Fibroblast of skin of scalp (primary cell): ENCODE measurements around the gene EWSR1.

Experiments
- DNase-seq: peaks from one replicate; pipeline ENCODE4 v3.0.0-alpha.2; 2013

Gene EWSR1

GRCh38 chr22:29251265-29251664 is 16.8 kb upstream of the EWSR1 start:
- no peak for DNase-seq

GRCh38 chr22:29251981-29252911 is 15.8 kb upstream of the EWSR1 start:
- DNase-seq = no peak

- no peak for DNase-seq
These were observed 14.3 kb upstream of the EWSR1 start for GRCh38 chr22:29253561-29254285.

GRCh38 chr22:29254286-29254660 is 13.8 kb upstream of the EWSR1 start:
- DNase-seq = no peak

- DNase-seq = no peak
These were observed 12.9 kb upstream of the EWSR1 start for GRCh38 chr22:29255064-29255621.

DNA sequence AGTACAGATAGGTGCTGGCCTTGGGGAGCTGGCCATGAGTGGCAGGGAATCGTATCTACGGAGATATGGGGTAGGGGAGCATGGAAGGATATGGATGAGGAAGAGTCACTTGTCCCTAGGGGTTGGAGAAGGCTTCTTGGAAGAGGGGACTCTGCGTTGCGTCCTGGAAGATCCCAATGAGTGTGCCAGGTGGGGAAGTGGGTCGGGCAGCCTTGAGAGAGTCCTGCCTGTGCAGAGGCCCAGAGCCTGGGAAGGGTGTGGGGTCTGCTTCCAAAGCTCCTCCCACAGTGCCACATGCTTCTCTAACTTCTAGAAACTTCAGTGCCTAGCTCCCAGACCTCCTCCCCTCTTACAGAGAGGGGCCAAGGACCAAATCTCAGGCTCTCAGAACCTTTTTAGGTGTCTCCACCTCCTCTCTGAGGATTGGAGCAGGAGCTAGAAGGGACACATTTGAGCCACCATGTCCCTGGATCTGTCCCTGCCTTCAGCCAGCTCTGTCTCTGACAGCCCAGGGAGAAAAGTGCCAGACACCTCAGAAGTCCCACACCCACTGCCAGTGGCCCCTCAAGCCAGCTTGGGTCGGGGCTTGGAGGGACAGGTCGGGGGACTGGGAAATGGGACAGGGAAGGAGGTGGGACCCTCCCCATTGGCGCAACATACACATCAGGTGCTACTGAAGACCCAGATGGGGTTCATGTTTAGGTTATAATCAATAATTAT is 11.3 kb upstream of the EWSR1 start:
- DNase-seq = no peak

DNA sequence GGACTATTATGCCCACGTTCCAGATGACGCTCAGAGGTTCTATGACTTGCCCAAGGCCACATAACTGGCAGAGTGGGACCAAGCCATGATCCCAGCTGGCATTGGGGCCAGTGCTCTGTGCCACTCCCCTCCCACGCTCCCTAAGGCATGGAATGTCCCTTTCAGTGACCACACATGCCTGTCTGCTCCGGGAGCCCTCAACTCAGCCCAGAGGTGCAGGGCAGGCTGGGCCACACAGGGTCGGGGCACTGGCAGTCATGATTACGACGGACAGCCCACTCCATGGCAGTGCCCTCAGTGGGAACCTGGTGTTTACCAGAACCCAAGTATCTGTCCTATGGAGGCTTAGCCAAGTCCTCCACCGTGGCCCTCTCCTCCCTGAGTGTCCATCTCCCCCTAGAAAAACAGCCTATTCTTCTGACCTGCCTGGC is 10.3 kb upstream of the EWSR1 start:
- DNase-seq = no peak

DNA sequence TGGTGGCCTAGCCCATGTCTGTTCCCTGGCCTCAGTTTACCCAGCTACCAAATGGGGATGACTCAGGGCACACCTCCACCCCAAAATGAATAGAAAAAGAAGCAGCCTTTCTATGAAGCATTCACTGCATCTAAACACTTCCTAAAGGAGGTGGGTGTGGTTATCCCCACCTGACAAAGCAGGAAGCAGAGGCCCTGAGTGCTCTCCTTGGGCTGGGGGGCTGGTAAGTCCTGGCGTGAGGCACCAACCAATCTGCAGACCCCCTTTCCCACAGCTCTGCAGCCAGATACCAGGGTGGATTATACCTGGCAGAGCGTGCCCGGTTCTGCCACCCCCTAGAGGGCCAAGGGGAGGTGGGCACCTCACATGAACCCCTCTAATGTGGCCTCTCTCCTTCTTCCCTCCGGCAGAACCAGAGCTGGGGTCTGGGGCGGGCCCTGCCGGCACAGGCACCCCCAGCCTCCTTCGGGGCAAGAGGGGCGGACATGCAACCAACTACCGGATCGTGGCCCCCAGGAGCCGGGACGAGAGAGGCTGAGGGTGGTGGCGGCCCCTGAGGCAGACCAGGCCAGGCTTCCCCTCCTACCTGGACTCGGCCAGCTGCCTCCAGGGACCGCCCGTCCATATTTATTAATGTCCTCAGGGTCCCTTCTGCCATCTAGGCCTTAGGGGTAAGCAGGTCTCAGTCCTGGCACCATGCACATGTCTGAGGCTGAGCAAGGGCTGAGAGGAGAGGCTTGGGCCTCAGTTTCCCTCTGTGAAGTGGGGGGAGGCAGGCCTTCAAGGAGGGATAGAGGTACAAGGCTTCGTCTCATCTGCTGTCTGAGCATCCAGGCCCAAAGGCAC is 9.4 kb upstream of the EWSR1 start:
- no peak for DNase-seq

DNA sequence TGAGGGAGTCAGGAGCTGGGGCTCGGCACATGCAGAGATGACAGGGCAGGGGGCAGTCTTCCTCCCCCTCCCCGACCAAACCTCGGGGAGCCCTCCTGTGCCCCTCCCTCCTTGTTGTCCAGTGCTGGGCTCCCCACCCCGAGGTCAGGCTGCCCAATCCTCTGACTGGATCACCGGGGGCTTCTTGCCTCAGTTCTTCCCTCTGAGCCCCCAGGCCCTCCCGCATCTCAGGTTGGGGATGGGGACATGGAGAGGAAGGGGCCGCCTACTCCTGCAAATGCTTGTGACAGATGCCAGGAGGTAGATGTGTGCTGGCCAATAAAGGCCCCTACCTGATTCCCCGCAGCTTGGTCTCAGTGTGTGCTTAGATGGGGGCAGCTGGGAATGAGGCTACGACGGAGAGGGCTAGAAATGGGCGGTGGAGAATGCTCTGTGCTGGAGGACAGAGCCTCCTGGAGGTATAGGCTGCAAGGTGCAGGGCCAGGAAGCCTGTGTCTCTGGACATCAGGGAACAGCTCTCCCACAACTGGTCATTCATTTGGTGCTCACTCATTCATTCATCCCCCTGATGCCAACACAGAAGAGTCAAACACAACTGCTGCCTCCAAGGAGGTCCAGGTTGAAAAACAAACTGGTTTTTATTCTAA is 8.7 kb upstream of the EWSR1 start:
- no peak for DNase-seq

DNA sequence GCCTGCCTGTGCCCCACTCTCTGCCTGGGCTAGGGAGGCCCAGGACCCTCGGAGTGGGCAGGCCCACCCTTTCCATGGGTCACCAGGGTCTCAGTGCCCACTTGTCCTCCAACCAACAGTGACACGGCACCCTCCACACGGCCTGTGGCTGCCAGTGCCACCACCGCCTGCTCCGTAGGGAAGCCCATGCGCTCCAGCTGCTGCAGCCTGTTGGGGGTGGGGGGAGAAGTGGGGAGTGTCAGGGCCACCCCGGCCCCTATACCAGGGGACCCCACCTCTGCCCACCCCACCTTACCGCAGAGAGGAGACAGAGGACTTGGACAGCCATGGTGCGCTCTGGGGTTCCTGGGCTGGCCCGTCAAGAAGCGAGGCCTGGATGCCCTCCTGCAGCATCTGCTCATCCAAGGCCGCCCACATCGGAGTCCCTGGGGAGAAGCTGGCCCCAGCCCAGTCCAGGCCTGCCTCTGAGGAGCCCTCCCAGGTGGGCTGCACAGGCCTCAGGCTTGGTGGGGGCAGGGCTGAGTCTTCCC is 8.0 kb upstream of the EWSR1 start:
- DNase-seq = no peak

DNA sequence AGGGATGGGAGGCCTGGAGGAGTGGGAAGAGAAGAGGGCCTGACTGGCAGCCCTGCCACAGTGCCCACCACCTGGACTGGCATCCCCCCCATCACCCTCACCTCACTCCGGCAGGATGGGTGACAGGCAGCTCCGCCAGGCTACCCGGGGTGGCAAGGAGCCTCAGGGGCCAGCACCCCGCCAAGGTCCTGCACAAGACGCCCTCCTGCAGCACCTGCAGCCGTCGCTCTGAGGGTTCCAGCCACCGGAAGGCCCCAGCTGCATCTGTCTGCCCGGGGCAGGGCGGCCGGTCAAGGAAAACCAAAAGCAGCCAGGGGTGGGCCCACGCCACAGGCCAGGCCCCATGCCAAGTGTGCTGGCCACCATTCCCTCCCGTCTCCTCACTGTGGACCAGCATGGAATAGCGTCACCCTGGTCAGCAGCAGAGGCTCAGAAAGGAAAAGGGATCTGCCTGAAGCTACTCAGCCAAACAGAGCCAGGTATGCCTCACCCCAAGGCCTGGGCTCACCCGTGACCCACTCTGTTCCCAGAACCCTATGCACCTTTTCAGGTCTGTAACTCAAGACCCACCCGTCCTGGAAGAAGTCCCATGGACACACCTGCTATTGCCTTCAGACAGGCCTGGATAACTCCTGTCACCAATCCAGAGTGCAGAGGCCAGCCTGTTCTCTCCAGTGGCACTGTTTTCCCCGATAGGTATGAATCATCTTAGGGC is 7.3 kb upstream of the EWSR1 start:
- DNase-seq = no peak

DNA sequence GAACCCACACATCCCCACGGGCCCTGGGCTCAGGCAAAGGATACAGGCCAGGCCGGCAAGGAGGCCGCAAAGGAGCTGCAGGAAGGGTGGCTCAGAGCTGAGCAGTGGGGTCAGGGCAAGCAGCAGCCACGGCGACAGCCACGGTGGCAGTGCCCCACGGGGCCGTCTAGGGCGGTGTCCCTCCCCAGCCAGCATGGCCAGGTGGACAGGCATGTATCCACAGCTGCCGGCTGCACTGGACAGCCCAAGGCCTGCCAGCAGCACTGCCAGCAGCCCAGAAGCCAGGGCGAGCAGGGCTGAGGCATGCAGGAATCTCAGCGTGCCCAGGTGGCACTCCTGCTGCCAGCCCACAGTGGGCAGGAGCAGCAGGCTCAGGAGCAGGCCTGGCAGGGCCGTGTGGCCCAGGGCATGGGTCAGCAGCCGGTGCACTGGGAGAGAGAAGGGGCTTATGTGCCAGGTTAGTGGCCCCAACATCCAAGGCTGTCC is 4.2 kb upstream of the EWSR1 start:
- DNase-seq = no peak

DNA sequence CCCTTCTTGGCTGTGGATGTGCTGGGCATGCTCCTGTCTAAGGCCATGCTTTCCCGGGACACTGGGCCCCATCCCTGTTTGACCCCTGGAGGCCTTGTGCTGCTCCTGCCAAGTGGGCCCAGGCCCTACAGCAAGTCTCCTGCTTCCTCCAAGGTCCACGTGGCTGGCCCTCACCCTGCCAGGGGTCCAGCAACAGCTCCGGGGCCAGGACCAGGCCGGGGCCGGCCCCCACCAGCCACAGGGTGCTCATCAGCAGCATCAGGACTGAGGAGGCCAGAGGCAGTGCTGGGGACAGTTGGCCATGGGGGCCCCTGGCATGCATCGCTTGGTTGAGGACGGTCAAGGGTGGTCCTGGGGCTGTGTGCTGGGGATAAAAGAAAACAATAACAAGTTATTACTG is 2.8 kb upstream of the EWSR1 start:
- DNase-seq = no peak

GRCh38 chr22:29265929-29266328 is 2.1 kb upstream of the EWSR1 start:
- no peak for DNase-seq

DNA sequence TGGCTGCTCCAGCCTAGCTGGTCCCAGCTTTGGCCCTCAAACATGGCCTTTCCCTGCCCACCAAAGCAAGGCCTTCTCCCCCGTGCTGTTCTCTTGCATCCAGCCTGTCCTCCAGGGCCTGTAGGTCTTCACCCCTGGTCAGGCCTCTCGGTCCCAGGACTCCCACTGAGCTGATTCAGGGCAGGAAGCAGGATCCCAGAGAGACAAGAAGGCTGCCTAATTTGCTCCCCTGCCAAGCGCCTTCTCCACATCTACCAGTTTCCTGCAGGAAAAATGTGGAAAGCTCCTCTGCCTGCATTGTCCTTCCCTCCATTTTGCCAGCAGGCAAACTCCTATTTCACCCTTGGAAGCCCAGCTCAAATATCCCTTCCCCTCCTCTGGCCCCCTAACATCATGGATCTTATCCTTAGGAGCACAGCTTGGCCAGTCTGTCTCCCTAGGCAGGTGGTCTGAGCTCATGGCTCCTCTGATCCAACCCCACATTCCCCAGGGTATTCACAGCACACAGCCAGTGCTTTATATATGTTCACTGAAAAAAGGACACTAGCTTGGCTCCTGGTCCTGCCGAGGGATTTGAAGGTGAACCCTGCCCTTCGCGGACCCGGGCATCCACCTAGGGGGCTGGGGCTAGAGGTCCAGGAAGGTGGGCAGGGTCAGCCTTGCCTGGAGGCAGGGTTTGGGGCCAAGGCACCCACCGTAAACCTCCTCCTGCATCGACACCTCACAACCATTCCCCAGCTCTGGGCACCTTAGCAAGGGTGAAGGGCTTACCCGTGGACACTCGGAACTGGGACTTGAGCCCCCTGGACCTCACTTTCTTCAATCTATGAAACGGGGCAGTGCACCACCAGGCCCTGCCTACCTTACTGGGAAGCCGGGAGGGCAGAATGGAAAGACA is 1.3 kb upstream of the EWSR1 start:
- DNase-seq = peak; percentile 30

DNA sequence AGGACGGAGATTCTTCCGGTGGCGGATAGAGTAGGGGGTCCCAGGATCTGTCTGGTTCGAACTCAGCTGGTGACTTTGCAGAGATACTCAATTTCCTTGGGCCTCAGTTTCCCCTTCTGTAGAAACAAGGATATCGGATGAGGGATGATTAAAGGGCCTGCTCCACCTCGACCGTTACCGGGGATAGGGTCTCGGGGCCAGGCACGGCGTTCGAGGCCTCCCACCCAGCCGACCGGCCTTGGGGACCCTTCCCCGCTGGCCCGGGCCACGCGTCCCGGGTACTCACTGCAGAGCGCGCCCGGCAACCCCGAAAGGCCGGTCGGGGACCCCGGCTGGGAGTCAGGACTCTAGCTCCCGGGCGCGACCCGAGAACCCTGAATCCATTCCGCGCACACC is 608 bp upstream of the EWSR1 start:
- DNase-seq = no peak

DNA sequence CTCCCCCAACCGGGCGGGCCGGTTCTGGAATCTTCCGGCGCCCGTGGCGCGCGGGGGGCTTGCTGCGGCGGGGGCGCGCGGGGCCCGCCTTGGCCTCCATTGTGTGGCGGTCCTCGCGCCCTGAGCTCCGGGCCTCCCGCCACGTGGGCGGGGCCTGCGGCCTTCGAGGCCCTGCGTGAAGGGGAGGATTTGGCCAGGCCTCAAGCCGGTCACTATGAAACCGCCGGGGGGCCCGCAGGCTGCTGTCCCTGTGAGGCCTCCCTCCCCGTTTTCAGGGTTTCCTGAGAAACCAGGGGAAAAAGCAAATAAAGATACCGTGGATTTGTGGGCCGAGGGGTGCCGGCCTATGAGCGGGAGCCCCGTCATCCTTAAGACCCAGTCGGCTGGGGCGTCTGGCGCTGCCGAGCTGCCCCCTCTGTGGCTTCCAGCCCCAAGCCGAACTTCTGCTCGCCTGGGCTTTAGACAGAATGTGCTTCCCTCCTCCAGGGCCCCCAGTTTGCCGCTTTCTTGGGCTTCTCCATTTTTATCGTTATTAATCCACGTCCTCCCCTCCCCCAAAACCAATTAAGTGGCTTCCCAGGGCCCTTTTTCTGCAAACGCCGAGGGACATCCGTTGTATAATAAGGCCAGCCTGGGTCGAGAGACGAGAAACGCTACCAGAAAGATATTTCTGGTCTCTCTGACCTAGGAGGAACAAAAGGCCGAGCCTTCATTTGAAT is 602 bp downstream of the EWSR1 start:
- DNase-seq = peak; percentile 72

DNA sequence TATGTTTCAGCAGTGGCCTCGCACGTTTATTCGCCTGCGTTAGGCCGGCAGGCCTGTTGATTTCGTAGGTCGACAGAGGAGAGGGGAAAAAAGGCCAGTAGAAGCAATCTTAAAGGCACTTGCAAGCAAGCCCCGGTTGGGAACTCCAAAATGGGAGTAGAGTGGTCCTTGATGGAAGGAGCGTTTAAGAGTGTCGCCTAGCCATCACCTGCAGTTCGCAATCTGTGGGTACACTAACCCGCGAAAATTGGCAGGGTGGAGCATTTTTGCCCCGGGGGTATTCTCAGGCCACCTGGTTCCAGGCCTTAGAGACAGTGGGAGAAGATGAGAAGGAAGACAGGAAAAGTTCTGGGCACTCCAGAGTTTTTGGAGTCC is 1.1 kb downstream of the EWSR1 start:
- no peak for DNase-seq
